Activated T-helper 1 cell treated with anti-CD3 and anti-CD28 coated beads, Interleukin-12 subunit alpha, Interleukin-12 subunit beta, Interleukin-2, Interleukin-4 antibody, amounts not matched to agents 30 ng/mL and 10 ng/mL and 1 ng/mL, durations not matched to agents 14 hours and 24 hours and 36 hours (primary cell): ENCODE results near the gene SLC25A30. TPM values are rescaled to one million over a fixed set of nuclear protein-coding genes. Genes with fewer than 3 reads are reported as not detected.

ENCODE experiments used
- DNase-seq: peaks from one replicate; pipeline ENCODE4 v3.0.0; 2021; ENCODE audit warnings: low spot score
- H3K27ac Mint-ChIP-seq: one replicate; pipeline ENCODE4 v1.8.0; 2021; ENCODE audit warnings: mild to moderate bottlenecking, mixed read lengths
- H3K27me3 Mint-ChIP-seq: one replicate; pipeline ENCODE4 v1.8.0; 2022; ENCODE audit warnings: mild to moderate bottlenecking, moderate library complexity, mixed read lengths; ENCODE audit not compliant: insufficient read depth
- H3K36me3 Mint-ChIP-seq: one replicate; pipeline ENCODE4 v1.8.0; 2021; ENCODE audit warnings: low read depth, mixed read lengths
- H3K4me1 Mint-ChIP-seq: one replicate; pipeline ENCODE4 v1.8.0; 2021; ENCODE audit warnings: low read depth, mixed read lengths
- H3K4me3 Mint-ChIP-seq: one replicate; pipeline ENCODE4 v1.8.0; 2021; ENCODE audit warnings: mild to moderate bottlenecking, moderate library complexity, mixed read lengths
- H3K9me3 Mint-ChIP-seq: one replicate; pipeline ENCODE4 v1.8.0; 2021; ENCODE audit warnings: mixed read lengths
- intact Hi-C: fragments of 100-400 bp; cut with micrococcal nuclease; formaldehyde crosslinking; loops from one replicate; pipeline ENCODE4 v1.15.1; 2024
- total RNA-seq: library from RNA; stranded (reverse); gene quantifications from 2 replicates; pipeline ENCODE4 v1.2.3, GENCODE V29; 2022

SLC25A30 gene, protein sequence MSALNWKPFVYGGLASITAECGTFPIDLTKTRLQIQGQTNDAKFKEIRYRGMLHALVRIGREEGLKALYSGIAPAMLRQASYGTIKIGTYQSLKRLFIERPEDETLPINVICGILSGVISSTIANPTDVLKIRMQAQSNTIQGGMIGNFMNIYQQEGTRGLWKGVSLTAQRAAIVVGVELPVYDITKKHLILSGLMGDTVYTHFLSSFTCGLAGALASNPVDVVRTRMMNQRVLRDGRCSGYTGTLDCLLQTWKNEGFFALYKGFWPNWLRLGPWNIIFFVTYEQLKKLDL
- 16.0 and 16.3 TPM in 2 replicates for total RNA-seq

DNA sequence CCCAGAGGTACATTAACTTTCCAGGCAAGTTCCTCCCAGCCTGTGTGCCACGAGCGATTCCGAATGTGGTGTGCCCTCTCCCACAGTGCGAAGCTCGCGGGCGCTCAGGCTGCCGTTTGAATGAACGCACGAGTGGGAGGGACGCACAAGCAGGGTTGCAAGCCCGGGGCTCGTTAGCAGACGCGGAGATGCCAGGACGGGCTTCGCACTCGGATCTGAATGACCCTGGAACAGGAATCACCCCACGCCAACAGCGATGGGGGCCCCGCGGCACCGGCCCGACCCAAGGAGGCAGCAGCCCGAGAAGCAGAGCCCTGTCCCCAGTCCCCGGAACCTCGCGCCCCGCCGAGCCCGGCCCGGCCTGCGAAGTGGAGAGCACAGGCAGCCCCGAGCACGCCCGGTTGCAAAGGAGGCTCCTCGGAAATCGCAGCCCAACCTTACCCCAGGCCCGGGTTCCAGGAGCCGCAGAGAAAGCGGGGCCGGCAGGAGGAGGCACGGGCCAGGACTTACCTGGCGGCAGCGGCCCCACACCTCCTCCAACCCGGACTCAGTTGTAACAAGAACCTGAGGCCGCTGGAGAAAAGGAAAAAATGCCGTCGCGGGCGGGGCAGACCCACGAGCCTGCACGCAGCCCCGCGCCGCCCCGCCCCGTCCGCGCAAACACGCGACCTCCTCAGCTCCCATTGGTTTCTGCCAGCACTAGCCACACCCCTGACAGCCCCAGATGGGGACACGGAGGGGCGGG, at the start of gene SLC25A30:
TSS of gene SLC25A30 (minus strand) at position 584 of the 745 bp plus-strand sequence. CDS start 6,948 bp downstream, outside the sequence.
- intact Hi-C loops: loop anchor here (1.0 to 5.0 kb wide), 9 partner anchors 19 to 1276 kb away; partner anchors contain the start of genes COG3 and TPT1
- Mint-ChIP-seq H3K4me1 (peaks cover 18% of the 10 kb centered on the region), H3K27me3 (no peaks in the 10 kb centered on the region), H3K27ac (peak within 1 kb of the TSS; percentile 92), H3K4me3 (peak within 1 kb of the TSS; percentile 94), H3K9me3 (no peaks in the 10 kb centered on the region), H3K36me3 (peaks cover 2% of the 10 kb centered on the region)
- DNase-seq: peak; percentile 85

DNA sequence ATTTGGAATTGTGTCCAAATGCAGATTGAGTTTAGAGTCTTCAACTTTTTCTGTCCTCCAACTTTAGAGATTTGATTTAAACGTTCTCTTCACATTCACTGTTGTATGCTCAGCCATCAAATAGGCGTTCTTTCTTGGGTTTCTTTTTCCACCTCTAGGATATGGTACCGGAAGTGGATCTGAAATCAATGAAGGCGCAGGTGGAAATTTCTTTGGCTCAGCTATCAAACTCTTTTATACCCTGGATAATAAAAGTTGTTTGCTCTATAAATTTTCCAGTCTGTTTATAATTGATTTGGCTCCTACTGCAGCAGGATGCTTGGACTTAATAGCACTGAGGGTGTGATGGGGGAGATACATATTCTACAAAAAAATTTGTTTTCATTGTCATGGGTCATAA, 48.2 kb upstream of the SLC25A30 start:
- no peak for DNase-seq
- H3K4me1 Mint-ChIP-seq: peaks cover 43% of the 10 kb centered on the region
- peaks cover 24% of the 10 kb centered on the region for H3K36me3 Mint-ChIP-seq

DNA sequence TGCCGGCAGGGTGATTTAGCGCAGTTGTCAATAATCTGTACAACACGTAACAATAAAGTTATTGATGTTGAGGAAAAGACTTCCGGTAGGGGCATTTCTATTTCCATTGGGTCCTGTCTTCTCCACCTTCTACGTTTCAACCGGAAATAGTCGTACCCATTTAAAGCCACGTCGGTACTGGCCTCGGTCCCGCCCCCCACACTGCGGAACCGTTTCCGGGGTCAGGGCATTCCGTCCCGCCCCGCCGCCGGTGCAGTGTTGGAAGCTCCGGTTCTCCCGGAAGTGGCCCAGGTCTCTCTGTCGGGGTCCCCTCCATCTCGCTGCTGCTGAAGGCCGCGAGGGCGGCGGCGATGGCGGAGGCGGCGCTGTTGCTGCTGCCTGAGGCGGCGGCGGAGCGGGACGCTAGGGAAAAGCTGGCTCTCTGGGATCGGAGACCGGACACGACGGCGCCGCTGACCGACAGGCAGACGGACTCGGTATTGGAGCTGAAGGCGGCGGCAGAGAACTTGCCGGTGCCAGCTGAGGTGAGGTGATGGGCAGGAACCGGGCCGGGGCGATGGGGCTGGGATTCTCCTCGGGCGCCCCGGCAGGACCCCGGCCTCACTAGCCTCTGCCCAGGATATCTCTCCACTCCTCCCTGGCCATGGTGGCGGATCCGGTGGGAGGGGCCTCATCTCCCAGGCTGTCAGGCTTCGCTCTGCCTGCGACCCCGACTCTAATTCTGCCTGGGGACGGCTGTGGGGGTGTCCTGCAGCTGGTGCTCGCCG, 46.7 kb upstream of the SLC25A30 start, which contains the start of gene COG3:
TSS of gene COG3 (plus strand) at position 253 of the 767 bp plus-strand sequence. CDS start at position 351, 98 bp downstream.
- Mint-ChIP-seq H3K27ac (peak within 1 kb of the TSS; percentile 79), H3K4me1 (peaks cover 43% of the 10 kb centered on the region), H3K9me3 (no peaks in the 10 kb centered on the region), H3K36me3 (peaks cover 22% of the 10 kb centered on the region), H3K4me3 (peak within 1 kb of the TSS; percentile 95), H3K27me3 (peaks cover 11% of the 10 kb centered on the region)
- peak; percentile 94 for DNase-seq
- intact Hi-C loops: loop anchor here (1.0 to 5.0 kb wide), 11 partner anchors 24 to 888 kb away; partner anchors contain the start of genes GPALPP1, GTF2F2, LCP1 and NUFIP1

More for the DNA sequence above, 48.2 kb upstream of the SLC25A30 start:
- H3K27ac Mint-ChIP-seq: peak overlapping the region; percentile 61
- H3K27me3 Mint-ChIP-seq: peaks cover 7% of the 10 kb centered on the region
- no peaks in the 10 kb centered on the region for H3K9me3 Mint-ChIP-seq
- peak overlapping the region; percentile 95 for H3K4me3 Mint-ChIP-seq
- intact Hi-C loops: no loop called here

DNA sequence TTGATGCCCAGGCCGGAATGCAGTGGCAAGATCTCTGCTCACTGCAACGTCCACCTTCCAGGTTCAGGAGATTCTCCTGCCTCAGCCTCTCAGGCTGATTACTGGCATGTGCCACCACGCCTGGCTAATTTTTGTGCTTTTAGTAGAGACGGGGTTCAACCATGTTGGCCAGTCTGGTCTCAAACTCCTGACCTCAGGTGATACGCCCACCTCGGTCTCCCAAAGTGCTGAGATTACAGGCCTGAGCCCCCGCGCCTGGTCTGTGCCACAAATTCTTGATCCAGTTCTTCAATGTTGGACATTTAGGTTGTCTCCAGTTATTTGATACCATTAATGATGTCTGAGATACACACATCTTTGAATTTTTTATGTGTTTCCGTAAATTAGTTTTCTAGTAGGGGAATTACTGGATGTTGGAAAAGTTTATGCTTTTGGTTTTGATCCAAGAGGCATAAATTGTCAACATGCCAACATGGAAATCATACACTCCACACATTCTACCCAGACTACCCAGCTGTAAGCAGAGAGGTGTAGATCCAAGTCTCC, 46.0 kb upstream of the SLC25A30 start:
- Mint-ChIP-seq H3K27ac (peak overlapping the region; percentile 79), H3K27me3 (peaks cover 11% of the 10 kb centered on the region), H3K36me3 (peaks cover 22% of the 10 kb centered on the region), H3K9me3 (peaks cover 4% of the 10 kb centered on the region), H3K4me3 (peak overlapping the region; percentile 95), H3K4me1 (peaks cover 40% of the 10 kb centered on the region)
- intact Hi-C loops: loop anchor here (1.0 to 5.0 kb wide), 11 partner anchors 23 to 887 kb away; partner anchors contain the start of genes GPALPP1, GTF2F2, LCP1 and NUFIP1
- DNase-seq: no peak

DNA sequence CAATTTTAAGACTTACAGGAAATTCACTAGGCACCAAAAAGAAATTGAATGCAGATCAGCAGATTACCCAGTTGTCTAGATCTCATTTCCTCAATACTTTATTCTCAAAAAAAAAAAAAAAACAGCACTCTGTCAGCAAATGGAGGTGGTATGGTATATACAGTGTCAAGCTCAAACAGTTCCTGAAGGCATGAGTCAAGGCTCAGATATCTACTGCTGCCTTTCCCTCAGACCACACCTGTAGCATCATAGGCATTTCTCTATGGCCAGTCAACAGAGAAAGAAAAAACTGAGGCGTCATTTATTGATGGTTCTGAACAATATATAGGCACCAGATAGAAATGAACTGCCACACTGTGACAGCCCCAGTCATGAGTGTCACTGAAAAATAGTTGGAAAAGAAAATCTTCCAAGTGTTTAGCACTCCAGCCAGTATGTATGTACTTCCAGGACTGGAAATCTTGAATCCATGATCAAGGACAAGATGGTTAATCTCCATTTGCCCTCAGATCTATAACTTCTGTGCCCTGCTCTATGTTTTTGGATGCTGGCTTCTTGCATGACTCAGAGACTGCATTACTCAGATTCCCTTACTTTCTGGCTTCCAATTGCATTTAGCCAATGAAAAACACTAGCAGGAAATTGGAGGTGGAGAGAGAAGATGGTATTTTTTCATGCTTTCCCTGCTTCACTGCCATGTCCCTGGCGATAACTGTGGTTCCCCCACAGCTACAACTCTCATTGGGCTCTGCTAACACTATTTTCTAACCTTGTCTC, 38.2 kb upstream of the SLC25A30 start:
- peaks cover 36% of the 10 kb centered on the region for H3K9me3 Mint-ChIP-seq
- DNase-seq: no peak
- H3K36me3 Mint-ChIP-seq: peaks cover 3% of the 10 kb centered on the region
- H3K27me3 Mint-ChIP-seq: peaks cover 6% of the 10 kb centered on the region
- no peaks in the 10 kb centered on the region for H3K4me1 Mint-ChIP-seq
- H3K27ac Mint-ChIP-seq: no peak overlapping the region
- no peak overlapping the region for H3K4me3 Mint-ChIP-seq
- intact Hi-C loops: no loop called here

DNA sequence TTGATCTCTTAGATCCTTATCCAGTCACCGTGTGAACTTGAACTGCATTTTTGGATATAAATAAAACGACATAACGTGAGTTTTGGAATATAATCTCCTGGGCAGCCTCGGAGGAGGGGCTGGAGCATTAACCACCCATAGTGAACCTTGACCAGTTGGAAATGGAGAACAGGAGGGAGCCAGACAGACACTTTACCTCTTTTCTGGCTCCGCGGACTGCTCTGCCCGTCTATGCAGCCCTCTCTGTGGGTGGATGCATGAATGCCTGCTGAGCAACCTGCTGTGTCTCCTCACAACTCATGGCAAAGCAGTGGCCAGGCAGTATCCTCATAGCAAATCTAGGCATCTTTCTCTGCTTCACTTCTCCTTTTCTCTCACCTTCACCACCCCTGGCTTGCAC, 36.0 kb upstream of the SLC25A30 start:
- DNase-seq: no peak
- no peak overlapping the region for H3K27ac Mint-ChIP-seq
- H3K36me3 Mint-ChIP-seq: peaks cover 3% of the 10 kb centered on the region
- intact Hi-C loops: no loop called here
- H3K9me3 Mint-ChIP-seq: peaks cover 31% of the 10 kb centered on the region
- no peaks in the 10 kb centered on the region for H3K4me1 Mint-ChIP-seq
- H3K4me3 Mint-ChIP-seq: no peak overlapping the region
- H3K27me3 Mint-ChIP-seq: peaks cover 2% of the 10 kb centered on the region

DNA sequence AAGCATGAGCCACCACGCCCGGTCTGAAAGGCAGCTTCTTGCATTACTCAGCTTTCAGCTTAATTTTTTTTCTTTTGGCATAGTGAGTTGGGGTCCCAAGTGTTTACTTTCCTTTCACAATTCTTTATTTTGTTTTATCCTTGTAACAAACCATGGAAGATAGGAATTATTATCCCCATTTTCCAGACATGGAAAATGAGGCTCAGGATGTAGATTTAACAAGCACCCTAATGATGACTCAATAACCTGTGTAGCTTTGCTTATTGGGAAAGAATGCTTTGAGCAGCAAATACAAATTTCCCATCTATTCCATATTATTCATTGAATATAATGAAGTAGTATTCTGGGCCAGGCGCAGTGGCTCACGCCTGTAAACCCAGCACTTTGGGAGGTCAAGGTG, 33.1 kb upstream of the SLC25A30 start:
- Mint-ChIP-seq H3K4me3 (no peak overlapping the region), H3K27ac (no peak overlapping the region), H3K9me3 (peaks cover 11% of the 10 kb centered on the region), H3K27me3 (peaks cover 11% of the 10 kb centered on the region), H3K4me1 (no peaks in the 10 kb centered on the region), H3K36me3 (no peaks in the 10 kb centered on the region)
- DNase-seq: no peak
- intact Hi-C loops: no loop called here

DNA sequence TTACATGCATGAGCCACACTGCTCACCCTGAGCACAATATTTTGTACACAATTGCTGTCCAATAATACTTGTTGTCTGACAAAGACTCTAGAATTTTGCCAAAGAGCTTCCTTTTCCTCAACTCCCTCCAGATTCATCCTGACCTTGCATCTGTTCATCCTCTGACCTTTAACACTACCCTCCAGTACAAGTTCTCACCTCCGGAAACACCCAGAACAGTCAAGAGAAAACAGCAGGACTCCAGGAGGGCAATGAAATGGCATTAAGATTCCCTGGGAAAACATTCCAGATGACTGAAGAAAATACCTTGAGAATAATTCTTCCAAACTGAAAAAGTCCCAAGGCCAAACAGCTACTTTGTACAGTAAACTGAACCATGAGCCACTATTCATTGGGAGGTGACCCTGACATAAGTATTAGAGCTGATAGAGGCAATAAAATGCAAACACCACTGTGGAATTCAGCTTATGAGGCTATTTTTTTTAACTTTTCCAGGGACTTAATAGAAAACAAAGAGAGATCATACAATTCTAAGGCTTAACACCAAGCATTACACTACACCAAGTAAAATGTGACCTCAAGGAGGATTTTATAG, 30.9 kb upstream of the SLC25A30 start:
- Mint-ChIP-seq H3K4me3 (no peak overlapping the region), H3K36me3 (no peaks in the 10 kb centered on the region), H3K27ac (no peak overlapping the region), H3K4me1 (no peaks in the 10 kb centered on the region), H3K9me3 (no peaks in the 10 kb centered on the region), H3K27me3 (peaks cover 11% of the 10 kb centered on the region)
- intact Hi-C loops: no loop called here
- no peak for DNase-seq

DNA sequence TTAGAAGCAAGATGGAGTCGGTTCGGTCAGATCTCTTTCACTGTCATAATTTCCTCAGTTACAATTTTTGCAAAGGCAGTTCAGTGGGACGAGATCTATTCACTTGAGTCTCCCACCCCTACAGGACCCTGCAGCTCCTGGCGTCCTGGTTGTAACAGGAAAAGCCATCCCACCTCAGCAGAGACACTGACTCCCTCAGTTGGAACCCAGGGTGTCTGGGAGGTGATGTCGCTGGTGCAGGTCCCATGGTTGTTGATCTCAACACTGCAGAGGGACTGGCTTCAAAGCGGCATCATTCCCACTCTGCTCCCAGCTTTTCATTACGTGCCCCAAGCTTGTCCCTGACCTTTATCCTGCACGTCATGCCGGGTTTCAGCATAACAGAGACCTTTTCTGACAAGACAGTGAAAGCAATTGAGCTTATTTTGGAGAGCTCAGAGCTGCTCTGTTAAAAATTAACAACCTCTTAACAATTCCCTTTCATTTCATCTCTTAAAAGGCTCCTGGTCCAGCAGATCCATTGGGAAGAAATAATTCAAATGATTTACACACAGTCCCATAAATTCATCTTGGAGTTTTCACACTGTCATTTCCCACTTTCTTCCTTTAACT, 29.0 kb upstream of the SLC25A30 start:
- Mint-ChIP-seq H3K36me3 (no peaks in the 10 kb centered on the region), H3K4me1 (no peaks in the 10 kb centered on the region), H3K27me3 (peaks cover 14% of the 10 kb centered on the region), H3K27ac (no peak overlapping the region), H3K9me3 (no peaks in the 10 kb centered on the region), H3K4me3 (no peak overlapping the region)
- DNase-seq: no peak
- intact Hi-C loops: no loop called here

DNA sequence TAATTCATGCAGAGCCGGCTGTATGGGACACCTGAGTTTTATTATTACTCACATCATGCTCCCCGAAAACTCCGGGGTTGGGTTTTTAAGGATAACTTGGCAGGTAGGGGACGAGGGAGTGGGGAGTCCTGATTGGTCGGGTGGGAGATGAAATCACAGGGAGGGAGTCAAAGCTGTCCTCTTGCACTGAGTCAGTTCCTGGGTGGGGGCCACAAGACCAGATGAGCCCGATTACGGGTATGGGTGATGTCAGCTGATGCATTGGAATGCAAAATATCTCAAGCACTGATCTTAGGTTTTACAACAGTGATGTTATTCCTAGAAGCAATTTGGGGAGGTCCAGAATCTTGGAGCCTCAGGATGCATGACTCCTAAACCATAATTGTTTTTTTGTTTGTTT, 28.0 kb upstream of the SLC25A30 start:
- Mint-ChIP-seq H3K27me3 (peaks cover 14% of the 10 kb centered on the region), H3K4me1 (peaks cover 9% of the 10 kb centered on the region), H3K9me3 (no peaks in the 10 kb centered on the region), H3K36me3 (no peaks in the 10 kb centered on the region), H3K27ac (no peak overlapping the region), H3K4me3 (no peak overlapping the region)
- no peak for DNase-seq
- intact Hi-C loops: no loop called here

DNA sequence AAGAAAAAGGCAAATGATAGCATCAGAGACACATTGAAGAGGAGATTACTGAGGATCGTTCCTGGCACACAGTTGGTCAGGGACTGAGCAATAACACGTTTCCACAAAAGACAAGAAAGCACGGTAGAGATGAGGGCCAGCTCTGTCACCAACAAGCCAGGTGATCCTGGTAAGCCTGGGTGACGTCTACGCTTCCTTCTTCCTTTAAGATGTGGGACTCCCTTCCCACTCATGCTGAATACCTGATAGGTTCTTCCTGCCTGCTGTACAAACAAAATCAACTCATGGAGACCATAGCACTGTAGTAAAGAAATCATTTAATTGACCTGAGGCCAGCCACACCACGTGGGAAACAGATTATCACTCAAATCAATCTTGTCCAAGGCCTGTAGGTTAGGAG, 26.9 kb upstream of the SLC25A30 start:
- Mint-ChIP-seq H3K9me3 (no peaks in the 10 kb centered on the region), H3K27ac (no peak overlapping the region), H3K27me3 (peaks cover 14% of the 10 kb centered on the region), H3K4me1 (peaks cover 9% of the 10 kb centered on the region), H3K4me3 (no peak overlapping the region), H3K36me3 (no peaks in the 10 kb centered on the region)
- no peak for DNase-seq
- intact Hi-C loops: no loop called here
